Anterior cingulate cortex (tissue), 58 donors: ENCODE data around the gene TENT5A.

Experiments
- DNase-seq, 58 donors: peaks; one replicate each; lab custom pipeline; 2025; lab: John Stamatoyannopoulos, UW

The TENT5A gene

GRCh38 chr6:81720427-81720826 is 32.1 kb downstream of the TENT5A start:
- no peak for DNase-seq

DNA sequence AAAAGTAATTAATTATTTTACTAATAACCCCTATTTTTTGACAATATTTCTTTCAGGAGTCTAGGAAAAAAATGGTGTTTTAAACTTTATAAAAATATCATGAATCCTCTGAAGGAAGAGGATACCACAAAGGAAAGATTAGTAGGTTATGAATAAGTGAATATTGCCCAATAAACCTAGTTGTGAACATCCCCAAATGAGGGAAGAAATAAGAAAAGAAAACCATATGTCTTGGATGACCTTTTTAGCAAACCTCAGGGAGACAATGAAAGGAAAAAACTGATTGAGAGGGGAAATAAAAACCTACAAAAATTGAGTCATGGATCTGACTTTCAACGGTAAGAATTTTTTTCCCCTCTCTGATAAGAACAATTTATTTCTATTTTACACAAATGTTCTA is 34.4 kb downstream of the TENT5A start:
- DNase-seq: no peak

DNA sequence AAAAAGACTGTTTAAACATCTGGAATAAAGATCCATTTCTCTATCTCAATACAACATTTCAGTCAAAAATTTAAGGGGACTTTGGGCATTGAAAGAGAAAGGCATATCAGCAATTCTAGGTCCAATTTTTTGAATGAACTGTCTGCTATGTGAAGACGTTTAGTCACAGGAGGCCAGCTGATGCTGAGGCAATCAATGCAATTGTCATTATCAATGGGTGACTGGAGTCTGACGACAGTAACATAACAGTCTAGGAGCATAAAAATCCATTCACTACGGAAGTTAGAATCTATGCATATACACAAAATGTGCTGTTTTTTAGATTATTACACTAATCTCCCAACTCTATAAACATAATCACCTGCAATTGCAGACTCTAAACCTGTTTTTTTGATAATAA is 37.8 kb downstream of the TENT5A start:
- DNase-seq: no peak

DNA sequence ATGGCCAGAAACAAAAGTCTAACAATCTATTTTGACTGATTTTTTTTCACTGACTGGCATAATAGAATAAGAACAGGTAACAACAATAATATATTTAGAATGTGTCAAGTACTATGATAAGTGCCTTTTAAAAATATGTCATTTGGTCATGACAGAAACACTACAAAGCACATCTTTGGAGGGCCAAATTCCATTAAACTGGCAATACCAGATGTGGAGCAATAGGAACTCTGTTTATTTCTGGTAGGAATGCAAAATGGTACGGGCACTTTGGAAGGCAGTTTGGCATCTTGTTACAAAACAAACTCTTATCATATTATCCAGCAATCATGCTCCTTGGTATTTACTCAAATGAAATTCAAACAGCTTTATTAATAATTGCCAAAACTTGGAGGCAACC is 39.3 kb downstream of the TENT5A start:
- no peak for DNase-seq

DNA sequence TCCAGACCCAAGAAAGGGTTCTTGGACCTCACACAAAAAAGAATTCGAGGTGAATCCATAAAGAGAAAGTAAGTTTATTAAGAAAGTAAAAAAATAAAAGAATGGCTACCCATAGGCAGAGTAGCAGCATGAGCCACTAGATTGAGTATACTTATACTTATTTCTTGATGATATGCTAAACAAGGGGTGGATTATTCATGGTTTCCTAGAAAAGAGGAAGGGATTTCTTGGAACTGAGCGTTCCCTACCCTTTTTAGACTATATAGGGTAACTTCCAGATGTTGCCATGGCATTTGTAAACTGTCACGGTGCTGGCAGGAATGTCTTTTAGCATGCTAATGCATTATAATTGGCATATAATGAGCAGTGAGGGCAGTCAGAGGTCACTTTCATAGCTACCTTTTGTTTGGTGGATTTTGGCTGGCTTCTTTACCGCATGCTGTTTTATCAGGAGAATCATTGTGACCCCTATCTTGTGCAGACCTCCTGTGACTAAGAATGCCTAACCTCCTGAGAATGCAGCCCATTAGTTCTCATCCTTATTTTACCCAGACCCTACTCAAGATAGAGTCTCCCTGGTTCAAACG is 44.3 kb downstream of the TENT5A start:
- no peak for DNase-seq

DNA sequence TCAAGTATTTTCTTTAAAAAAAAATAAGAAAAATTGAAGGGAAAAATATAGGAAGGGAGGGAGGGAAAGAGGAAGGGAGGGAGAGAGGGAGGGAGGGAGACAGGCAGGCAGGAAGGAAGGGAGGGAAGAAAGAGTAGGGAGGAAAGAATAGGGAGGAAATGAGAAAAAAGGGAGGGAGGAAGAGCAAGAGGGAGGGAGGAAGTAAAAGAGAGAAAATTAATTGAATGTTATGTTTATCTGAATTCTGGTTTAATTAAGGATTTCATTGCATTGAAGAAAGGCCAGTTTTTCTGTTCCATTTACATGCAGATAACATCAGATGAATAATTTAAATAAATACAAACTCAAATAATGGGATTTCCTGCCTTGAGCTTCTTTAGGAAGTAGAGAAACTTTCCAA is 47.8 kb downstream of the TENT5A start:
- no peak for DNase-seq

GRCh38 chr6:81700414-81700813 is 52.1 kb downstream of the TENT5A start:
- no peak for DNase-seq

- DNase-seq: no peak
Observed at GRCh38 chr6:81697559-81697958, 54.9 kb downstream of the TENT5A start.

GRCh38 chr6:81696524-81696923 is 56.0 kb downstream of the TENT5A start:
- DNase-seq: no peak
